Colonic mucosa (tissue), 4 donors: ENCODE measurements around the gene EGLN3. TPM values are rescaled to one million over a fixed set of nuclear protein-coding genes. Genes with fewer than 3 reads are reported as not detected.

ENCODE experiments used
- DNase-seq: peaks from one replicate; pipeline ENCODE4 v3.0.0-alpha.2; 2020
- H3K27ac ChIP-seq: fragments of 200-600 bp; one replicate; pipeline ENCODE4 v1.8.0; 2021
- H3K27me3 ChIP-seq: fragments of 200-600 bp; one replicate; pipeline ENCODE4 v1.8.0; 2021
- H3K36me3 ChIP-seq: fragments of 200-600 bp; one replicate; pipeline ENCODE4 v1.8.0; 2021
- H3K4me1 ChIP-seq: fragments of 200-600 bp; one replicate; pipeline ENCODE4 v1.8.0; 2021; ENCODE audit warnings: mild to moderate bottlenecking
- H3K4me3 ChIP-seq: fragments of 200-600 bp; one replicate; pipeline ENCODE4 v1.8.0; 2021
- H3K9ac ChIP-seq, 2 donors: one replicate each; pipeline ENCODE4 v1.7.0; 2013; ENCODE audit warnings: control low read depth in 2 of 2, low read depth in 2 of 2, low read length in 2 of 2
- H3K9me3 ChIP-seq: fragments of 200-600 bp; one replicate; pipeline ENCODE4 v1.8.0; 2021
- intact Hi-C: fragments of 100-400 bp; cut with DNase I; formaldehyde crosslinking; loops from one replicate; pipeline ENCODE4 v1.14.1; 2022
- total RNA-seq, 2 donors: library from RNA; stranded (reverse); fragmentation: NEBNext Ultra II Directional in 1 of 2; extraction: Animal tissue kit (Norgen Biotek cat#: 25700) in 1 of 2; gene quantifications; one replicate each; pipeline ENCODE4 v1.2.1, GENCODE V29; 2021
- TF ChIP-seq, protein P1 (sequence below): fragments of 200-600 bp; IDR thresholded peaks from one replicate; pipeline ENCODE4 v1.8.0; 2022; ENCODE audit warnings: antibody characterized with exemption, mild to moderate bottlenecking
- donor health status: healthy.
- donor health status: DM: no; HTN: no; CAD: no.
- donor health status: DM: no; HTN: no; CAD: no.

EGLN3 gene
- total RNA-seq, 2 donors from 2014 or later: 86.3 to 292 TPM

DNA sequence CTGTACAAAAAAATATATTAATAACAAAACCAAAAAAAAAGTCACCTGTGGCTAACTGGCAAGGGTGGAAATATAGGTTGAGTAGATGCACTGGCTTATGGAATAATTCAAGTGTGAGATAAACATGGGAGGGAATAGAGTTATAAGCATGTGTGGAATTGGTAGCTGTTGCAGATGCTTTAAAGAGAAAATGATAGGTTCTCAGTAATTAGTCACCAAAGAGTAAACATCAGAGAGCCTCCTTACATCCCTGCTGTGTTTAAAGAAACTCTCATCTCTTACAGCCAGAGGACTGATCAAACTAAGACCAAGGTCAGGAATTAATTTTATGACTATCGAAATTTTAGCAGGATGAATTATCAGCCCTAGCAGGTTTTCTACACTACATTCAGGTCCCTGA, 70.5 kb downstream of the EGLN3 start:
- TF ChIP-seq, protein P1, sequence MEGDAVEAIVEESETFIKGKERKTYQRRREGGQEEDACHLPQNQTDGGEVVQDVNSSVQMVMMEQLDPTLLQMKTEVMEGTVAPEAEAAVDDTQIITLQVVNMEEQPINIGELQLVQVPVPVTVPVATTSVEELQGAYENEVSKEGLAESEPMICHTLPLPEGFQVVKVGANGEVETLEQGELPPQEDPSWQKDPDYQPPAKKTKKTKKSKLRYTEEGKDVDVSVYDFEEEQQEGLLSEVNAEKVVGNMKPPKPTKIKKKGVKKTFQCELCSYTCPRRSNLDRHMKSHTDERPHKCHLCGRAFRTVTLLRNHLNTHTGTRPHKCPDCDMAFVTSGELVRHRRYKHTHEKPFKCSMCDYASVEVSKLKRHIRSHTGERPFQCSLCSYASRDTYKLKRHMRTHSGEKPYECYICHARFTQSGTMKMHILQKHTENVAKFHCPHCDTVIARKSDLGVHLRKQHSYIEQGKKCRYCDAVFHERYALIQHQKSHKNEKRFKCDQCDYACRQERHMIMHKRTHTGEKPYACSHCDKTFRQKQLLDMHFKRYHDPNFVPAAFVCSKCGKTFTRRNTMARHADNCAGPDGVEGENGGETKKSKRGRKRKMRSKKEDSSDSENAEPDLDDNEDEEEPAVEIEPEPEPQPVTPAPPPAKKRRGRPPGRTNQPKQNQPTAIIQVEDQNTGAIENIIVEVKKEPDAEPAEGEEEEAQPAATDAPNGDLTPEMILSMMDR: no peak
- Histone ChIP-seq H3K4me1 (no peaks in the 10 kb centered on the region), H3K9ac (no peak overlapping the region)

GRCh38 chr14:33879684-33880286, 71.1 kb downstream of the EGLN3 start:
- Histone ChIP-seq H3K27me3 (no peaks in the 10 kb centered on the region), H3K9ac (no peak overlapping the region), H3K4me1 (no peaks in the 10 kb centered on the region), H3K36me3 (no peaks in the 10 kb centered on the region), H3K27ac (no peak overlapping the region), H3K4me3 (no peak overlapping the region), H3K9me3 (no peaks in the 10 kb centered on the region)
- TF ChIP-seq, protein P1: no peak
- intact Hi-C loops: no loop called here
- DNase-seq: no peak

More for the DNA sequence above, 70.5 kb downstream of the EGLN3 start:
- no peaks in the 10 kb centered on the region for H3K36me3 ChIP-seq
- DNase-seq: no peak
- H3K9me3 ChIP-seq: no peaks in the 10 kb centered on the region
- intact Hi-C loops: no loop called here
- no peak overlapping the region for H3K27ac ChIP-seq
- no peak overlapping the region for H3K4me3 ChIP-seq
- no peaks in the 10 kb centered on the region for H3K27me3 ChIP-seq

DNA sequence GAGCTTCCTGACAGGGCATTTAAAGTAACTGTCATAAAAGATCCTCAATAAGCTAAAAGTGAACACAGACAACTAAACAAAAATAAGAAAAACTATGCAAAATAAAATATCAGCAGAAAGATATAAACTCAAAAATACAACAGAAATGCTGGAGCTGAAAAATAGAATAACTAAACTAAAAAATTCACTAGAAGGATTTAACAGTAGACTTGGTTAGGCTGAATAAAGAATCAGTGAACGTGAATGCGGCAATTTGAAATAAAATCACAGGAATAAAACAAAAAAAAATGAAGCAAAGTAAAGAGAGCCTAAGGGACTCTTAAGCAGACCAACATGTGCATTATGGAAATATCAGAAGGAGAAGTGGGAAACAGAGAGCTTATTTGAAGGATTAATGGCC, 74.6 kb downstream of the EGLN3 start:
- Histone ChIP-seq H3K9ac (no peak overlapping the region), H3K36me3 (no peaks in the 10 kb centered on the region), H3K4me1 (no peaks in the 10 kb centered on the region), H3K4me3 (no peak overlapping the region), H3K27me3 (no peaks in the 10 kb centered on the region), H3K27ac (no peak overlapping the region), H3K9me3 (no peaks in the 10 kb centered on the region)
- no peak for DNase-seq
- intact Hi-C loops: no loop called here
- TF ChIP-seq, protein P1: no peak
